ENCODE data around the gene RNF151. TPM values are rescaled to one million over a fixed set of nuclear protein-coding genes. Genes with fewer than 3 reads are reported as not detected.

RNF151 gene
- total and polyA plus RNA-seq, 2 of the 13 experiments (the other 11 are each of a cell fraction or from before 2014, with no cell fraction given): not detected

DNA sequence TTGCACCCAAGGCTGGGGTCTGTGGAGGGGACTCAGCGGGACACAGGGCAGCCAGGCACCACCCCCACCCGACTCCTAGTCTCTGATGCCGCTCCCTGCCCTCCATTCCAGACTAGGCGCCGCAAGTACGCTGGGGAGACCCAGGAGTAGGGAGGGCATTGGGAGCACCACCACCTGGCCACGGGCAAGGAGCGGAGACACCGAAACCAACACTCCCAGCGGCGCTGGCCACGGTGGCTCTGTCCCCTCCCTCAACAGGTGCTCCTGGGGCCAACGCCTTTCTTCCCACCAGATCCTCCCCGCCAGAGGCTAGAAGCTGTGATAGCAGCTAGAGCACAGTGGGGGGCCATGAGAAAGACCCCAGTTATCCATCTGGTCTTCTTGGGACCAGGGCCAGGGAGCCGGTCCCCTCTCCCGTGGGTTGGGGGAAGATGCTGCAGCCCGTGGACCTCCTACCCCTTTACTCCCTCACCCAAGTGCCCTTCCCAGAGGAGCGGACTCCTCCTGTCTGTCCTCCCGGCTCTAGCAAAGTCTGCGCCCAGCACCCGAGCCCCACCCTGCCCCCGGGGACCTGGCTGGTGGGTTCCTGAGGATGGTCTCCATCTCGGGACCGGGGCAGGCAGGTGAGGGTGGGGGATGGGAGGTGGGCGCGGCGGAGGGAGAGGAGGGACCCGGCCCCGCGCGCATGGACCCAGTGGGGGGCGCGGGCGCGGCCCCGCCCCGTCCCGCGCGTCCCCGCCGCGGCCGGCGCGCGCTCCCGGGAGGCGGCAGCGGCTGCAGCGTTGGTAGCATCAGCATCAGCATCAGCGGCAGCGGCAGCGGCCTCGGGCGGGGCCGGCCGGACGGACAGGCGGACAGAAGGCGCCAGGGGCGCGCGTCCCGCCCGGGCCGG, 22.8 kb downstream of the RNF151 start, which contains the start of gene SYNGR3:
Gene SYNGR3, plus strand, starts transcription at position 762 of the 892 bp plus-strand sequence. CDS start 133 bp downstream, outside the sequence.
- ATAC-seq: peak; percentile 4
- no peak for DNase-seq (ENCODE audit: low spot score)
- Histone ChIP-seq H3K9me3 (ENCODE audit: low read length) (no peaks in the 10 kb centered on the region), H3K4me1 (ENCODE audit: insufficient read depth, low read length) (peaks cover 70% of the 10 kb centered on the region), H3K79me2 (ENCODE audit: insufficient read depth, low read length) (peaks cover 13% of the 10 kb centered on the region), H3K4me3 (replicated peaks in 1 of 3; ENCODE audit: insufficient read depth in 1 of 3, low read depth in 2 of 3, low read length in 3 of 3) (peak within 1 kb of the TSS; percentile 60 to 82 (median 77)), H4K20me1 (ENCODE audit: insufficient read depth, low read length) (no peaks in the 10 kb centered on the region), H2AFZ (ENCODE audit: low read length) (no peak within 1 kb of the TSS), H3K36me3 (replicated peaks in 1 of 2; ENCODE audit: control insufficient read depth in 1 of 2, insufficient read depth in 2 of 2, low read length in 2 of 2) (peaks cover 12 to 15% of the 10 kb centered on the region in 2 experiments; a peak in 4 of 5 replicates), H3K4me2 (ENCODE audit: low read depth, low read length) (peak within 1 kb of the TSS; percentile 95), H3K27me3 (ENCODE audit: control insufficient read depth in 1 of 2, insufficient read depth in 2 of 2, low read length in 2 of 2) (peaks cover 0 to 8% of the 10 kb centered on the region in 2 experiments; a peak in 2 of 5 replicates), H3K9ac (ENCODE audit: insufficient read depth, low read depth, low read length) (peak within 1 kb of the TSS; percentile 60), H3K27ac (ENCODE audit: extremely low read length, insufficient read depth, low read length) (no peak within 1 kb of the TSS)
- POLR2A ChIA-PET: interaction anchor here (0.8 to 2.0 kb wide), 5 partner anchors 14 to 166 kb away, joined by 3 to 13 read pairs (median 5); partner anchors contain the start of genes RPS2 and TRAF7
- in situ Hi-C loops (cut with HindIII; ENCODE audit: extremely low pct_ligation_motif_present, low pct_unique_long_range_greater_than_20kb) (no loop called here), intact Hi-C loops (cut with micrococcal nuclease; ENCODE audit: unreplicated experiment) (no loop called here)
- FAIRE-seq: no peak
- CTCF ChIA-PET (ENCODE audit: low intra/inter-chr PET ratio, low total read pairs): interaction anchor here (0.6 kb wide), 1 partner anchor 14 kb away, joined by 3 read pairs; no protein-coding TSS in a partner anchor
- no CpG with 5 or more reads among the region's 67 CpGs for WGBS (ENCODE audit: low lambda C conversion rate)
- BruUV-seq (replicated peaks): no TSS peak
- TF ChIP-seq NONO (IDR thresholded peaks at IDR 0.05) (no peak), NONO (CRISPR knock-in tag; conservative IDR thresholded peaks at IDR 0.05) (no peak), YY1 (IDR thresholded peaks at IDR 0.05; ENCODE audit: insufficient read depth, insufficient replicate concordance, low read depth, low read length) (no peak), TBP (CRISPR knock-in tag; IDR thresholded peaks at IDR 0.05) (no peak), TCF7L2 (IDR thresholded peaks at IDR 0.05; ENCODE audit: low read depth, low read length) (no peak), AGO2 (optimal IDR thresholded peaks at IDR 0.05; ENCODE audit: low read depth, low read length) (peak; percentile 40), SAP130 (CRISPR knock-in tag; IDR thresholded peaks at IDR 0.05; ENCODE audit: low read depth) (0 out of 2 replicates have a peak, but pooled peaks have one; percentile 14), RFXANK (CRISPR knock-in tag; IDR thresholded peaks at IDR 0.05) (no peak), BRD4 (CRISPR knock-in tag; IDR thresholded peaks at IDR 0.05) (no peak), ZNF292 (CRISPR knock-in tag; IDR thresholded peaks at IDR 0.05; ENCODE audit: borderline replicate concordance, low read depth) (no peak), TAF1 (CRISPR knock-in tag; IDR thresholded peaks at IDR 0.05) (0 out of 2 replicates have a peak, but pooled peaks have one; percentile 24)
- TF ChIP-seq, protein P1, sequence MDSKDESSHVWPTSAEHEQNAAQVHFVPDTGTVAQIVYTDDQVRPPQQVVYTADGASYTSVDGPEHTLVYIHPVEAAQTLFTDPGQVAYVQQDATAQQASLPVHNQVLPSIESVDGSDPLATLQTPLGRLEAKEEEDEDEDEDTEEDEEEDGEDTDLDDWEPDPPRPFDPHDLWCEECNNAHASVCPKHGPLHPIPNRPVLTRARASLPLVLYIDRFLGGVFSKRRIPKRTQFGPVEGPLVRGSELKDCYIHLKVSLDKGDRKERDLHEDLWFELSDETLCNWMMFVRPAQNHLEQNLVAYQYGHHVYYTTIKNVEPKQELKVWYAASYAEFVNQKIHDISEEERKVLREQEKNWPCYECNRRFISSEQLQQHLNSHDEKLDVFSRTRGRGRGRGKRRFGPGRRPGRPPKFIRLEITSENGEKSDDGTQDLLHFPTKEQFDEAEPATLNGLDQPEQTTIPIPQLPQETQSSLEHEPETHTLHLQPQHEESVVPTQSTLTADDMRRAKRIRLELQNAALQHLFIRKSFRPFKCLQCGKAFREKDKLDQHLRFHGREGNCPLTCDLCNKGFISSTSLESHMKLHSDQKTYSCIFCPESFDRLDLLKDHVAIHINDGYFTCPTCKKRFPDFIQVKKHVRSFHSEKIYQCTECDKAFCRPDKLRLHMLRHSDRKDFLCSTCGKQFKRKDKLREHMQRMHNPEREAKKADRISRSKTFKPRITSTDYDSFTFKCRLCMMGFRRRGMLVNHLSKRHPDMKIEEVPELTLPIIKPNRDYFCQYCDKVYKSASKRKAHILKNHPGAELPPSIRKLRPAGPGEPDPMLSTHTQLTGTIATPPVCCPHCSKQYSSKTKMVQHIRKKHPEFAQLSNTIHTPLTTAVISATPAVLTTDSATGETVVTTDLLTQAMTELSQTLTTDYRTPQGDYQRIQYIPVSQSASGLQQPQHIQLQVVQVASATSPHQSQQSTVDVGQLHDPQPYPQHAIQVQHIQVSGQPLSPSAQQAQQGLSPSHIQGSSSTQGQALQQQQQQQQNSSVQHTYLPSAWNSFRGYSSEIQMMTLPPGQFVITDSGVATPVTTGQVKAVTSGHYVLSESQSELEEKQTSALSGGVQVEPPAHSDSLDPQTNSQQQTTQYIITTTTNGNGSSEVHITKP (CRISPR knock-in tag; IDR thresholded peaks at IDR 0.05; ENCODE audit: low read depth): no peak
- TF ChIP-seq, protein P2, sequence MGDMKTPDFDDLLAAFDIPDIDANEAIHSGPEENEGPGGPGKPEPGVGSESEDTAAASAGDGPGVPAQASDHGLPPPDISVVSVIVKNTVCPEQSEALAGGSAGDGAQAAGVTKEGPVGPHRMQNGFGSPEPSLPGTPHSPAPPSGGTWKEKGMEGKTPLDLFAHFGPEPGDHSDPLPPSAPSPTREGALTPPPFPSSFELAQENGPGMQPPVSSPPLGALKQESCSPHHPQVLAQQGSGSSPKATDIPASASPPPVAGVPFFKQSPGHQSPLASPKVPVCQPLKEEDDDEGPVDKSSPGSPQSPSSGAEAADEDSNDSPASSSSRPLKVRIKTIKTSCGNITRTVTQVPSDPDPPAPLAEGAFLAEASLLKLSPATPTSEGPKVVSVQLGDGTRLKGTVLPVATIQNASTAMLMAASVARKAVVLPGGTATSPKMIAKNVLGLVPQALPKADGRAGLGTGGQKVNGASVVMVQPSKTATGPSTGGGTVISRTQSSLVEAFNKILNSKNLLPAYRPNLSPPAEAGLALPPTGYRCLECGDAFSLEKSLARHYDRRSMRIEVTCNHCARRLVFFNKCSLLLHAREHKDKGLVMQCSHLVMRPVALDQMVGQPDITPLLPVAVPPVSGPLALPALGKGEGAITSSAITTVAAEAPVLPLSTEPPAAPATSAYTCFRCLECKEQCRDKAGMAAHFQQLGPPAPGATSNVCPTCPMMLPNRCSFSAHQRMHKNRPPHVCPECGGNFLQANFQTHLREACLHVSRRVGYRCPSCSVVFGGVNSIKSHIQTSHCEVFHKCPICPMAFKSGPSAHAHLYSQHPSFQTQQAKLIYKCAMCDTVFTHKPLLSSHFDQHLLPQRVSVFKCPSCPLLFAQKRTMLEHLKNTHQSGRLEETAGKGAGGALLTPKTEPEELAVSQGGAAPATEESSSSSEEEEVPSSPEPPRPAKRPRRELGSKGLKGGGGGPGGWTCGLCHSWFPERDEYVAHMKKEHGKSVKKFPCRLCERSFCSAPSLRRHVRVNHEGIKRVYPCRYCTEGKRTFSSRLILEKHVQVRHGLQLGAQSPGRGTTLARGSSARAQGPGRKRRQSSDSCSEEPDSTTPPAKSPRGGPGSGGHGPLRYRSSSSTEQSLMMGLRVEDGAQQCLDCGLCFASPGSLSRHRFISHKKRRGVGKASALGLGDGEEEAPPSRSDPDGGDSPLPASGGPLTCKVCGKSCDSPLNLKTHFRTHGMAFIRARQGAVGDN (CRISPR knock-in tag; IDR thresholded peaks at IDR 0.05): peak; percentile 22; the same call in 1 of the 2 replicates
- TF ChIP-seq, protein P3, sequence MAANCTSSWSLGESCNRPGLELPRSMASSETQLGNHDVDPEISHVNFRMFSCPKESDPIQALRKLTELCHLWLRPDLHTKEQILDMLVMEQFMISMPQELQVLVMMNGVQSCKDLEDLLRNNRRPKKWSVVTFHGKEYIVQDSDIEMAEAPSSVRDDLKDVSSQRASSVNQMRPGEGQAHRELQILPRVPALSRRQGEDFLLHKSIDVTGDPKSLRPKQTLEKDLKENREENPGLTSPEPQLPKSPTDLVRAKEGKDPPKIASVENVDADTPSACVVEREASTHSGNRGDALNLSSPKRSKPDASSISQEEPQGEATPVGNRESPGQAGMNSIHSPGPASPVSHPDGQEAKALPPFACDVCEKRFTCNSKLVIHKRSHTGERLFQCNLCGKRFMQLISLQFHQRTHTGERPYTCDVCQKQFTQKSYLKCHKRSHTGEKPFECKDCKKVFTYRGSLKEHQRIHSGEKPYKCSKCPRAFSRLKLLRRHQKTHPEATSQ (CRISPR knock-in tag; IDR thresholded peaks at IDR 0.05; ENCODE audit: borderline replicate concordance): no peak

Measured in HepG2 (cell line).